HL-60/S4 treated with retinoic acid at 250 ng/mL for 4 days and 3 days (cell line): ENCODE results near the gene PARVA.

Experiments used
- in situ Hi-C: fragments of 300-500 bp; cut with MboI; formaldehyde crosslinking; loops from 2 replicates; pipeline ENCODE4 v1.7.0; 2022; ENCODE audit warnings: low sequenced_read_pairs

Gene PARVA

DNA sequence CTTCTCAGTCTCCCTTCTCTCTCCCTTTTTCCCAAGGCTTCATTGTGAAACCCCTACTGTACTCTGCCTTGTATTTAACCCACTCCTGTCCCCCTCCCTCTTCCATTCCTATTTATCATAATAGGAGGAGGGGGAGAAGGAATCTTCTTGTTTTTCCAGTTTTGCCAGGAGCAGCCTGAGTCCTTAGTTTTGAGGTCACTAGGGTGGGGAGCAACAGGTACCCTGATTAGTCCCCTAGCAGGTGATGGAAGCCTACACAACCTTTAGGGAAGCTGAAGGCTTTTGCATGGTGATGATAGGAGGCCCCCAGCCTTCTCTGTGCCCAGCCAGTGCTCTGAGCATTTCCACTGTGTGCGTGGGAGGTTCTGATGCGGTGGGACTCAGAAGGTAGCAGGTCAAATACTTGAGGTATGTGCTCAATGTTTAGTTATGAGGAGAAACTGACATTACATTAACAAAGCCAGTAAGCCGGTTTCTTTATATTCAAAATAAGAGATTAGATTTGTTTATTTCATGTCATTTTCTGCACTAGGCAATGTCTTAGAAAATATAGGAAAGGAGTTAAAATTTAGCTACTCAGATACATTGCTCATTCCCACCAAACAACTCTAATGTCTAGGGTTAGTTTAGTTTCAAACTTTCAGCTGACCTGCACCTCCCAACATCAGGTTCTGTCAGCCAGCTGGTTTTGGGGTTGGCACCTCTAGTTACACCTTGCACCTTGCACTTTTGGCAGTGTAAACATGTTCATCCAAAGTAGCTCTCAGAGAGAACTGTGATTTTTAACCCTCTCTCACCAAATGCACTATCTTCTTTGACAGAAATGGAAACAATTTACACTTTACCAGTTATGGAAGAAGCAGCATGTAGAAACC lies 26.0 kb downstream of the PARVA start:
- in situ Hi-C loops: no loop called here

DNA sequence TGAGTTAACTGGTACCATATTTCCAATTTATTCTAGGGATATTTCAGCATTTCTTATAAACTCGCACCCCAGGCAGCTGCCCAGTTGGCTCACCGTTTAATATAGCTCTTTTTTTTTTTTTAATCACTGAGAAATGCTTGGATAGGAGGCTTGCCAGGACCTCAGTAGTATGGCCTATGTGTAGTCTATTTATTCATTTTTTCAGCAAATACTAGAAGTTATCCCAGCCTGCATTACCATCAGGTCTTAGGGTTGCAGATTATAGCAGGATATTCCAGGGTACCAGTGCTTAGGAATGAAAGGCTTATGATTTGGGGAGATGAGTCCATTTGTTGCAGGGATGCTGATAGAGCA lies 26.6 kb downstream of the PARVA start:
- in situ Hi-C loops: no loop called here

DNA sequence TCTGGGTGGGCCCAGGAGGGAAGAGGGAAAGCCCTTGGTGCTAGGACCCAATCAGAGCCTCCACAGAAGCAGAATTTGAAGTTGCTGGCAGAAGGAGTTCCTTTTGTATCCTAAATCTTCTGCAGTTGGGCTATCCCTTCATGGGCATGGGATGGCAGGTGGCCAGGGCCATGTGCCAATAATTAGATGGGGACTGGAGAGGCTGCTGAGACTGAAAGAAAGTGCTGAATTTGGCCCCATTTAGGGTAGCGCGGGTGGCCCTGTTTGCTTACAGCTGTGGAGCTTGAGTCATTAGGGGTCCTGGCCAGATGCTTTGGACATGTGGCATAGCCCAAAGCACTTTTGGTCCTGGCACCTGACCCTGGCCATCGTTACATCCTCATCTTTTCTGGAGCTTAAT lies 27.1 kb downstream of the PARVA start:
- in situ Hi-C loops: no loop called here

DNA sequence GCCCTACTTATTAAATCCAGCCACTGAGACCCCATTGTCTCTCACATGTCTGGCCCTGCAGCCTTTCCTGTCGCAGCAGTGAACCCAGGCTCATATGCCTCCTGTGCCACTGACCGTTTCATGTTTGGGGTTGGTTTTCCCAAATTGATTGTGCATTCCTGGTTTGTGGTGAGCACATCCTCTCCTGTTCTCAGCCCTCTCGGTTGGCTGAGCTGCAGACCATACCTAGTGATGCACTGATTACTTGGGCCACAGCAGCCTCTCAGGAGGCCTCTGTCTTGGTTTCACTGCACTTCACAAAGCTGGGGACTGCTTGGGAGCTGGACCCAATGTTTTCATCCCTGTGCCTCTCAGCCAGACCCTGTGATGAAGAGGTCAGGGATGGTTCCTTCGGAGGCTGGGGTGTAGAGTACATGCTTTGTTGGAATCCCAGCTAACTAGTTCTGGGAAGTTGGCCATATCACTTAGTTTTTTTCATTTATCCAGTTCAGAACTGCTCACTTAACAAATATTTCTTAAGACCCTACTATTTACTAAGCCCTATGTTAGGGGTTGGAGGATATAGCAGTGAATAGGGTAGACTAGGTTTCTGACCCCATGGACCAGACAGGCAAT lies 30.9 kb downstream of the PARVA start:
- in situ Hi-C loops: no loop called here

DNA sequence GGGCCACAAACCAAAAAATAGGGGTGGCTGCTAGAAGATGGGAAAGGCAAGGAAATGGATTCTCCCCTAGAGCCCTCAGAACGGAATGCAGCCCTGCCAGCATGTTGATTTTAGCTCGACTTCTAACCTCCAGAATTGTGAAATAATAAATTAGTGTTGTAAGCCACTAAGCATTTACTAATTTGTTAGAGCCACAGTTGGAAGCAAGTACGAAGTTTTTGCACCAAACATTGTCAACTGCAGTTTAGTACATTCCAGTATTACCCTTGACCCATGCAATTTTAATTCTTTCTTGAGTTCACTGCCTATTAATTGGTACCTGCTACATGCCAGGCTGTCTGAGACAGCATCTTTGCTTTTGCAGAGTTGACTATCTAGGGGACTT lies 32.2 kb downstream of the PARVA start:
- in situ Hi-C loops: no loop called here

DNA sequence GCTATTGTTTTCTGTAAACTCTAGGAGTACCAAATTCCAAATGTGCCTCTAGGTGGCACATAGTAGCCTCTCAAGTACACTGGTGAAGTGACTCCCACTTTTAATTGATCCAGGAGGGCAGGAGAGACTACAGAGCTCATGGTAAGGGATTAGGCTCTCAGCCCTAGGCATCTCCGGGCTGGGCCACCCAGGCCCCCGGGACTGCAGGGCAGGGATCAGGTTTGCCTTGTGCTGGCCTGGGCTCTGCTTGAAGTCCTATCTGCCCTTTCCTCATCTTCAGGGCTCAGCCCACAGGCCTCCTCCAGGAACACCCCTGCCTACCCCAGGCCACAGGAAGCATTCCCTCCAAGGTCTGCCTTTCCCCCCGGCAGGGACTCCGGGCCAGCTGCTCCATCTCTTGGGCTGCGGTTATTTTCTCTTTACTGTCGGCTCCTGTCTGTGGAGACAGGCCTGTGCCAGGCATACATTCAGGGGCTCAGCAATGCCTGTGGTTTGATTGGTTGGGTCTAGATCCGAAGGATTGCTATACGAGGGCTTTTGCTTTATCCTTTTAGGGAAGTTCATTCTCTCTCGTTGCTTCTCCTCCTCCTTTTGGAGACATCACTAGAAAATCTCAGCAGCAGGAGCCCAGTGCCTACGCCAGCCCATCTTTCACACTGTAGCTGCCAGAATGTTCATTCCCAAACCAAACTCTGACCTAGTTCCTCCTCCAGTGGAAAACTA lies 32.8 kb downstream of the PARVA start:
- in situ Hi-C loops: no loop called here

DNA sequence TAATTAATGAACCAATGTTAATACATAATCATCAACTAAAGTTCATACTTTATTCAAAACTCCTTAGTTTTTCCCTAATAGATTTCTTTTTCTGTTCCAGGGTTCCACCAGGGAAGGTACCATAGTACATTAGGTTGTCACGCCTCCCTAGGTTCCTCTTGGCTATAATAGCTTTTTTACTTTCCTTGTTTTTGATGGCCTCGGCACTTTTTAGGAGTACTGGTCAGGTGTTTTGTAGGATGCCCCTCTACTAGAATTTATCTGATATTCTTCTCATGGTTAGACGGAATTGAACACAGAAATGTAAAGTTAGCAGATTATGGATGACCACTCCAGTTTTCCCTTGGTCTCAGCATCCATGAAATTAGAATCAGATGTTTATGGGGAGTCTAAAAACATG lies 34.0 kb downstream of the PARVA start:
- in situ Hi-C loops: no loop called here

DNA sequence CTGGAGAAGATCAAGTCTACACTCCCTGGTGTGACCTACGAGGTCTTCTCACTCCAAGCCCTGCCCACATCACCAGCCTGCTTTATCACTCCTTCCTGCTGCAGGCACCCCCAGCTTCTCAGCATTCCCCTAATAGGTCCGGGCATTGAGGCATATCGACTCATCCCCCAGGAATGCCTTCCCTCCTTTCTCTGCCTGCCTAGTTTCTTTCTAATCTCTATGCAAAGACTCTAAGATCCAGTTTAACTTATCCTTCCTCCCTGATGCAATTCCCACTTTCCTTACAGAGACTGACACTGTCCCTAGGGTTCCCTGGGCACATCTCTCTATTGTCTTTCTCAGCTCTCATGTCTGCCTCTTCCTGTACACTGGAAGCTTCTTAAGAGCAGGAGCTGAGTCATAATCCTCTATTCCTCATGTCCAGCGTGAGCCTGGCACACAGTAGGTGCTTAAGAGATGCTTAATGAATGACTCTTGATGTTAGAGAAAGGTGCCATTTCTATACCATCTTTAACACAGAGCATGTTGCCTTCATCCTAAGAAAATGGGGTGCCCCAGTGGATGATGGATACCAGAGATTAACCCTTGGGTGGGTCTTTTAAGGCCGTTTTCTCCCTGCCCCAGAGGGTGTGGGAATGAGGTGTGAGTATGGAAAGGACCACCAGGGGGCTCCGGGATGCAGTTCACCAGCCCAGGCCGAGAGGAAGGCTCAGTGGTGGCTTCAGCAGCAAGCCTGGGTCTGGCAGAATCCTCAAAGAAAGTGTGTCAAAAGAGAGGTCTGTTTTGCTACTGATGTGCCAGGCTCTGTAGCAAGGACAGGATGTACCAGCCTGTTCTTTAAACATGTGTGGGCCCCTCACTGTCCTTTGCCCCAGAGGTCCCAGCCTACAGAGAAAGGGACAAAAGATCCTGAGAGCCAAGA lies 34.7 kb downstream of the PARVA start:
- in situ Hi-C loops: no loop called here

DNA sequence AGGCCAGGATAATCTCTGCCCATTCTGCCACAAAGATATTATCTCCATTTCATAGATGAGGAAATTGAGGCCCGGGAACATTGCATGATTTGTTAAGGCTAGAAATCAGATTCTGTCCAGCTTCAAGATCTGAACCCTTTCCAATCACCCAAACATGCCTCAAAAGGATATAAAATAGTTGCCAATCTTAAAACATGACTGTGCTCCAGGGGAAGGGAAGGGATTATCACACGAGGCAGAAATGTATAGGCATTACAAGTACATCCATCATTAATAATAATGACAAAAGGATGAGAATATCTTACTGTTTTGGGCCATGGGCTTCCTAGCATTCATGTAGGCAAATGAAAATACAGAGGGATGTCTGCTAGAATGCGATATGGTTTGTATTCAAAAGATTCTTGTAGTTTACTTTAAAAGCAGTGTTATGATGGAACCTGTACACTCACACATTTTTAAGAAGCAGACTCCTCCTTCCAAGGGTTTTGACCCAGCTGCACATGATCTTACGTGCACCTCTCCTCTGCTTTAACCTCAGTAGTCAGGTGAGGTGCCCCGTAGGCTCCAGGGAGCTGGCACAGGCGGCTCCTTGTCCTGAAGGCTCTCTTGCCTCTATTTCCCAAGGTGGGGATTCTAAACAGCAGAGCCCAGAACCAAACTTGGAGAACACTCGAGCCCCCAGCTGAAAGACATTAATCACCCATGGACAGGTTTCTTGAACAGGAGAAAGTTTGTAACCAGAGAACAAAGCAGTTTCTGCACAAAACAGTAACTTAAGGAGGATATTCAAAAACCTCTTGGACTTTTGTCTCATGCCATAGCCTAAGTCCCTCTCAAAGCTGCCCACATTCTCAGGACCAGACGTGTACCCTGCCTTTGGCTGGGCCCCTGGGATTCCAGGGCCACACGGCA lies 36.0 kb downstream of the PARVA start:
- in situ Hi-C loops: no loop called here

DNA sequence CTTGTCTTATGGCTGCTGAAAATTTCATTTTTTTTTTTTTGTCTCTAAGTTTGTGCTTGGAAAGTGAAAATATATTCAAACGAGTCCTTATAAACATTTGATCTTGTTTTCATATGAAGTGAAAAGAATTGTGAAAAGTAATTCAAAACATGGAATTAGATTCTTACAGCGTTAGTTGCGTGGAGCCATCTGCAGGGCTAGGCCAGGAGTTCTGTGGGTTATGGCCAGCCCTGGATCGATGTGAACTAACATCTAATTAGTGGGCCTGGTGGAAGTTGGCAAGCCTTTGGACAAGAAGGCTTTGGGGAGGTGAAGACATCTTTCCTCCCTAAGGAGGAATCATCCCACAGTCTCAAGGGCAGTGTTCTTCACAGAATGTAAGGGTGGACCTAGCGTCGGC lies 37.2 kb downstream of the PARVA start:
- in situ Hi-C loops: no loop called here

DNA sequence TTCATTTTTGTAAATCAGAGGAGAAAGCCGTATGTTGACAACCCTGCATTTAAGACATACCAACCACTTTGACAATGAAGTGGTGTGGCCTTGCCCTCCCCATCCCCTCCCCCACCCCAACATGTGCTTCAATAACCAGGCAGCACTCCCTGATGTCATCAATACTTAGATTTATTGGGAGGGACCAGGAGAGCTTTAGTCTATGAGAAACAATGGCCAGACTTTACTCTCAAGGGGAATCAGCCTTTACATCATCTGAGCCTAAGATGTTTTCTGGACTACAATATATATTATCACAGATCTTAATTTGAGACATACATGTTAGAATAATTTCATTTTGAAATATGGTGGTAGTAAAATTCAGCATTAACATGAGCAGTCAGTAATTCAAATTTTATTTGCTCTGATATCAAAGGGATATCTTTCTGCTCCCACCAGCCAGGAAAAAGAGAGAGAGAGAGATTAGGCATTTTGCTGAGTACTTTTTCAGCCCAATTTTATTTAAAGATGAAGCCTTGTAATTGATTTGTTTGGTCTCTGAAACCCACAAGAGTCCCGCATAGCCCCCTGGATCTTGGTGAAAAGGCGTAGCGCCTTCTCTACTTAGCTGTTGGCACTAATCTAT lies 38.1 kb downstream of the PARVA start:
- in situ Hi-C loops: no loop called here

DNA sequence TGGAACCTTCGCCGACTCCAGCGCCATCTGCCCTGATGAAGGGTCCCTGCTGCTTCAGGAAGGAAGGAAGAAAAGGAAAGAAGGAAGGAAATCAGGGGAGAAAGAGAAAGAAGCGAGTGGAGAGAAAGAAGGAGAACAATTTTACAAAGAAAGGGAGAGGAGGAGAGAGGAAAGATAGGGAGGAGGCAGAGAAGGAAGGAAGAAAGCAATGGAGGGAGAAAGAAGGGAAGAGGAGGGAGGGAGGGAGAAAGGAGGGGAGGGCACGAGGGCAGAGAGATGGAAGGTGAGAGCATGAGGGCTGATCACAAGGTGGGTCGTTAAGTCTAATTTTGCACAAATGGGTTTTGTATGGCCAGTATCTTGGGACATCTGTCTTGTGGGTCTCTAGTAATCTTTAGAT lies 39.2 kb downstream of the PARVA start:
- in situ Hi-C loops: no loop called here

DNA sequence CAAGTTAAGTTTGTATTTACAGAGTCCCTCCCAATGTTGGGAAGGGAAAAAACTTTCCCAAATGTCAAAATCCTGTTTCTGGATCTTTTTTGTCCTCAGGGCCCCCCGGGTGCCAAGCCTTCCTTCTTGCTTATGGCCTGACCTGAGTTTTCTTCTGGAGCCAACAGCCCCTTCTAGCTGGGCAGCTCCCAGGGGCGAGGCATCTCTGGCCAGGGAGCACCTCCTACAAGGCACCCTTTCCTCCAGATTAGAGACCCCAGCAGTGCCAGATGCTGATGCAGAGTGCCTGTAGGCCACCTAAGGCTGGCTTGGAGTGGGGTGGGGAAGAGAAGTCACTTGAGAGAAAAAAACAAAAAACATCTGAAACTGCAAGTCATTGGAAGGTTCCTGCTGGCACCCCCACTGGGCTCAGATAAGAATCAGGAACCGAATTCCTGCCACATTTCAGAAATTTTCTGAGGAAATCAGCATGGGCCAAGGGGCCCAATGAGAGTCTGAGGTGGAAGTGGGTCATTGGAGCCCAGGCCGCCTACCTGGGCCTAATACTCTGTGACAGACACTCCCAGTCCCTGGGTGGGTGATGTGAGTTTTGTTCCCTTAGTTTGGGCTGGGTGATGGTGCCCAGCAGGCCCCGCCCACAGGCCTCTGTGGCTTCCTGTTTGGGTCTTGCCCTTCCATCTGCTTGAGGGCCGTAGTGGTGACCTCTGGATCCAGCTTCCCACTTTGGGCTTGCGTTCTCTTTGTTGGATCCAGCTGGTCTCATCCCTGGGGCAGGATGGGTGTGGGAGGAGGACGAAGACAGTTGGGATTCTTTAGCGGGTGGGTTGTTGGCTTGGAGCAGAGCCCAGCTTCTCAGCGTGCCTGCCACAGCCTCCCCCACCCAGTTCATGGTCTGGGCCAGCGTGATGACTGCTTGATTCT lies 40.6 kb downstream of the PARVA start:
- in situ Hi-C loops: no loop called here

DNA sequence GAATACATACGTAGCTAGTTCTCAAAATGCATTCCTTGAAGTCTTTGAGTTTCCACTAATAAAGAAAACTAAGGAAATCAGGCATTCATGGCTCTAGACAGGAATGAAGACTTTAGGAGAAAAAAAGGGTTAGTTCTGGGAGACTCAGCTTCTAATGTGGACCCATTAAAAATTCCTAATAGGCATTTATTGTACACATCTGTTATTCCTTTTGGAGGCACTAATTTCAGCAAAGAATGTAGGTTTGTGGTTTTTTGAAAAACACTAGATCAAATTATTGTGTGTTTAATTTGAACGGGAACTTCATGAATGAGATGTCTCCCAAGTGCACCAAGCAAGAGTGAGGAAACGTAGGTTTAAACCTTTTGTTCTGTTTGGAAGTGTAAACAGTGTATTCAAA lies 42.7 kb downstream of the PARVA start:
- in situ Hi-C loops: no loop called here

DNA sequence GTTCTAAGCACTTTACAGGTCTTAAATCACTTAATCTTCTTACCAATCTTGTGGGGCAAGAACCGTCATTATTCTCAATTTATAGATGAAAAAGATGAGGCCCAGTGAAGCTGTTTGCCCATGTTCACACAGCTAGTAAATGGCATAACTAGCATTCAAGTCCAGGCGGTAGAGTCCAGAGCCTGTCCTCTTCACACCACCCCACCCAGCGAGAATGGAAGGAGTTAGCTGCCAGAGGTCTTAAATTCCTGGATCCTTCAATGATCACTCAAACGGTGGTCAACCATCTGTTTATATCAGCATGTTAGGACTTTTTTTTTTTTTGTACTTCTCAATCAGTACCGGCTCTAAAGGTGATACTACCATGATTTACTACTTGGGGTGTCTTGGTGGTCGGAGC lies 43.3 kb downstream of the PARVA start:
- in situ Hi-C loops: no loop called here

DNA sequence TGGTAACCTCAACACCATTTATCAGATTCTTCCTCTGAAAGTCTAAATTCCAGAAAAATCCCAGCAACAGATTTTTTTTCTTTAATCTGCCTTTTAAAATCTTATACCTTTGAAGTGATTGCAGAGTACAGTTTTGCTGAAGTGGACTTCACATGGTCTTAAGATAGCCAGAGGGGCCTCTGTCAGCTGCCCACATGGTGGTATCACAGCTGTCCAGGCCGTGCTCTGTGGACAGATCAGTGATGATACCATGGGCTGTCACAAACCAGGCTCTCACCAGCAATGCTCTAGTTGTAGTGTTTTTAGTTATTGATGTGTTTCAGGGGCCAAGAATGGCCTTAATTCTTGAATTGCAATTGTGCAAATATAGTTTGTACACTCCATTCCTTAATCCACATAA lies 44.0 kb downstream of the PARVA start:
- in situ Hi-C loops: no loop called here

DNA sequence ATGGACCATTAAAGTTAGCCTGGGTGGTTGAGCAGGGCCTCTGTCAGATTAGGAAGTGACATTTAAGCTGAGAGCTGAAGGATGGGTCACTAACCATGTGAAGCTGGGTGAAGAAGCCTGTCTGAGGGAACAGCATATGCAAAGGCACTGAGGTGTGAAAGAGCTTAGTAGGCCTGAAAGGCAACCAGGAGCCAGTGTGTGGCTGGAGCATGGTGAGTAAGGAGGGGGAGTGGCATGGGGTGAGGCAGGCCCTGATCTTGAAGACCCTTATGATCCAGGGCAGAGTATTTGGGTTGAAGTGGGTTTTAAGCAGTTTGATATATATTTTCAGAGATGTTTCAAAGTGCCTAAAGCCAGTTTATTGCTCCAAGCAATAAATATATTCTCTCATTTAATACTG lies 48.8 kb downstream of the PARVA start:
- in situ Hi-C loops: no loop called here

DNA sequence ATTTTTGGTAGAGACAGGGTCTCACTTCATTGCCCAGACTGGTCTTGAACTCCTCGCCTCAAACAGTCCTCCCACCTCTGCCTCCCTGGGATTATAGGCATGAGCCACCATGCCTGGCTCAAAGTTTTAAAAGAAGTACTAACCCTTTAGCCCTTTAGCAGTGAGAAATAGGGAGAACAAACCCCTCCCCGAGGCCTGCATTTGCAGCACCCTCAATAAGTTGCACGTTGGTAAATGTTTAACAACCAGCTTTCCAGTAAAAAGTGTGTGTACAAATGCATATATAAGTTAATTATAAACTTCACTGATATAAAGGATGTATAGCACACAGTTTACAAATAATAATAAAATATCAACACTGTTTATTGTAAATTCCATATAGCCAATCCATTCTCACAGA lies 51.8 kb downstream of the PARVA start:
- in situ Hi-C loops: no loop called here

DNA sequence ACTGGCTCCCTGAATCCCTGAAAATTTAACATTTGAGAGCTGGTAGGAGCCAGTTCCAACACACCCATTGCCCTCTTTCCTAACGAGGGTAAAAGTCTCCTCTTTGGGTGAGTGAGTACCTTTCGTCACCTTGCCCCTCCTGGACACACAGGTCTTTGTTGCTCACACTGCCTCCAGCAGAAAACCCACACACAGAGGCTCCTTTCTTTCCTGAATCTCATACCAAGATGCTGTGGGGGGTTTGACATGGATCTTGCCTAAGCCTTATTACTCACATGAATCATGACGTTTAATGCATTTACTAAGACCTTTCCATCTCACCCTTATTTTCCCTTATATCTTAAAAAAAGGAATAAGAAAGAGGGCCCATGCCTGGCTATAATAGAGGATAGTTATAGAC lies 53.0 kb downstream of the PARVA start:
- in situ Hi-C loops: no loop called here
